Ovary (tissue), 9 donors: ENCODE results near the gene AOC2. TPM values are rescaled to one million over a fixed set of nuclear protein-coding genes. Genes with fewer than 3 reads are reported as not detected.
"Not testable (repeated sequence)": the region's sequence is repeated elsewhere in the genome, so short reads cannot be mapped to it uniquely, and the experiment has no call there.

Experiments used
- DNase-seq, 5 donors: peaks; one replicate each; pipeline ENCODE4 v3.0.0-alpha.2; 2019 to 2020
- H3K27ac ChIP-seq, 2 donors: fragments of 200-600 bp; one replicate each; pipeline versions ENCODE4 v1.5.1 to v1.8.0; 2019 to 2022
- H3K27me3 ChIP-seq: fragments of 200-600 bp; one replicate; pipeline ENCODE4 v1.8.0; 2022
- H3K36me3 ChIP-seq: fragments of 200-600 bp; sonication (generic); one replicate; pipeline ENCODE4 v1.5.1; 2019
- H3K4me1 ChIP-seq: one replicate; pipeline ENCODE4 v1.8.1; 2013; ENCODE audit warnings: mild to moderate bottlenecking, moderate library complexity; ENCODE audit not compliant: insufficient read depth
- H3K4me3 ChIP-seq: fragments of 200-600 bp; sonication (generic); one replicate; pipeline ENCODE4 v1.5.1; 2017
- H3K9me3 ChIP-seq, 2 donors: fragments of 200-600 bp in 1 of 2; sonication (generic) in 1 of 2; one replicate each; pipeline versions ENCODE4 v1.5.1 to v1.8.1; 2013 to 2019; ENCODE audit warnings: mild to moderate bottlenecking in 1 of 2, moderate library complexity in 1 of 2
- CTCF ChIP-seq, 3 donors: fragments of 450-650 bp in 2 of 3; fragments of 200-600 bp in 1 of 3; IDR thresholded peaks; one replicate each; pipeline versions ENCODE4 v1.5.1 to v1.8.0; 2016 to 2022; ENCODE audit warnings: antibody characterized with exemption in 3 of 3, mild to moderate bottlenecking in 1 of 3
- EP300 ChIP-seq: sonication (generic); formaldehyde crosslinking; IDR thresholded peaks from one replicate; pipeline ENCODE4 v1.6.1; 2017; ENCODE audit warnings: antibody characterized with exemption
- POLR2A ChIP-seq: fragments of 450-650 bp; IDR thresholded peaks from one replicate; pipeline ENCODE4 v1.6.1; 2017; ENCODE audit warnings: antibody characterized with exemption, mild to moderate bottlenecking, moderate library complexity
- WGBS, 3 donors: extraction: QIAGEN DNeasy Blood & Tissue Kit in 1 of 3; methylation state at CpG; one replicate each; pipeline versions ENCODE4 v1.1.5 to v1.1.7; 2013 to 2017; 5-methylcytosine and 5-hydroxymethylcytosine counted together
- intact Hi-C, 4 donors: fragments of 100-400 bp; cut with DNase I; formaldehyde crosslinking; loops; one replicate each; pipeline versions ENCODE4 v1.11.0 to v1.15.1; 2022 to 2023
- polyA plus RNA-seq, 2 donors: library from polyadenylated mRNA; stranded (reverse); fragments of 200-250 nt in 1 of 2; fragments of 350-450 nt in 1 of 2; fragmentation: Illumina TruSeq in 1 of 2; extraction: RNeasy Lipid Tissue Mini Kit (QIAGEN cat#74804) in 1 of 2; gene quantifications; one replicate each; pipeline ENCODE4 v1.2.3, GENCODE V29; 2013 to 2014
- total RNA-seq, 7 donors: library from RNA; depleted of rRNA in 2 of 7; stranded (reverse); fragments of >200 nt in 2 of 7; fragmentation: NEBNext Ultra II Directional in 3 of 7; extraction: Animal tissue kit (Norgen Biotek cat#: 25700) in 3 of 7; gene quantifications; one replicate each; pipeline versions ENCODE4 v1.1.0 to v1.2.4, GENCODE V29; 2016 to 2023
- donor health status: DM: no; HTN: no; CAD: no; lungs with moderate emphysema.
- donor health status: DM: no; HTN: no; CAD: no.
- donor health status: Bipolar disorder and iron deficiency.
- donor health status: DM: yes; HTN: yes; CAD: no.
- donor health status: DM: no; HTN: no; CAD: no.
- donor health status: DM: yes; HTN: yes; CAD: no.

Gene AOC2
- total and polyA plus RNA-seq, 9 donors: 0.40 to 6.3 (median 1.3) TPM

DNA sequence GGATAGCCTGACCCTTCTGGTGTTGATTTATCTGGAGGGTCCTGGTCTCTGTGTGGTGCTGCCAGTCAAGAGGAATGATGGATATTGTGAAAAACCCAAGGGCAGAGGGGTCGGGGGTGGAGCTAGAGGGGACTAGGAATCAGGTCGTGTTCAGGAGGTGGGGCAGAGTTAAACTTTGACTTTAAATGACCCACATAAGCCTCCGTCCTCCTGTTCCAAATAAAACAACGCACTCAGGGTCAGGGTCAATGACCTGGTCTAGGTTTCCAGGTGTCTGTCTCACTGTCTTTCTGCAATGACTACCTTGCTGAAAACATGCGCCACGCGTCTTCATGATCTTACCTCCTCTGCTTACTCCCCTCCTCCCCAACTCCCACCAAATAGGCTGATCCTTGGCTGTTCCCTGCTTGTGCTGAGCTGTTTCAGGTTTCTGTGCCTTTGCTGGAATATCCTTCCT is 21.3 kb downstream of the AOC2 start:
- Histone ChIP-seq H3K4me1 (no peaks in the 10 kb centered on the region), H3K27me3 (no peaks in the 10 kb centered on the region), H3K27ac (no peak overlapping the region), H3K36me3 (no peaks in the 10 kb centered on the region), H3K4me3 (no peak overlapping the region), H3K9me3 (no peaks in the 10 kb centered on the region)
- TF ChIP-seq CTCF (IDR thresholded peaks at IDR 0.05) (no peak), EP300 (no peak), POLR2A (no peak)
- WGBS, 3 donors: 77 to 84% (median 83%) methylated on average over 7 of the region's 7 CpGs
- DNase-seq: no peak
- intact Hi-C loops: no loop called here

GRCh38 chr17:42866216-42866615 is 21.8 kb downstream of the AOC2 start:
- no peaks in the 10 kb centered on the region for H3K9me3 ChIP-seq
- no peaks in the 10 kb centered on the region for H3K4me1 ChIP-seq
- H3K36me3 ChIP-seq: no peaks in the 10 kb centered on the region
- no peak for DNase-seq
- 81 to 92% (median 84%) methylated on average over 4 of the region's 4 CpGs for WGBS, 3 donors
- H3K27me3 ChIP-seq: no peaks in the 10 kb centered on the region
- no peak overlapping the region for H3K27ac ChIP-seq
- no peak overlapping the region for H3K4me3 ChIP-seq
- intact Hi-C loops: no loop called here
- TF ChIP-seq CTCF (IDR thresholded peaks at IDR 0.05) (no peak), EP300 (no peak), POLR2A (no peak)

DNA sequence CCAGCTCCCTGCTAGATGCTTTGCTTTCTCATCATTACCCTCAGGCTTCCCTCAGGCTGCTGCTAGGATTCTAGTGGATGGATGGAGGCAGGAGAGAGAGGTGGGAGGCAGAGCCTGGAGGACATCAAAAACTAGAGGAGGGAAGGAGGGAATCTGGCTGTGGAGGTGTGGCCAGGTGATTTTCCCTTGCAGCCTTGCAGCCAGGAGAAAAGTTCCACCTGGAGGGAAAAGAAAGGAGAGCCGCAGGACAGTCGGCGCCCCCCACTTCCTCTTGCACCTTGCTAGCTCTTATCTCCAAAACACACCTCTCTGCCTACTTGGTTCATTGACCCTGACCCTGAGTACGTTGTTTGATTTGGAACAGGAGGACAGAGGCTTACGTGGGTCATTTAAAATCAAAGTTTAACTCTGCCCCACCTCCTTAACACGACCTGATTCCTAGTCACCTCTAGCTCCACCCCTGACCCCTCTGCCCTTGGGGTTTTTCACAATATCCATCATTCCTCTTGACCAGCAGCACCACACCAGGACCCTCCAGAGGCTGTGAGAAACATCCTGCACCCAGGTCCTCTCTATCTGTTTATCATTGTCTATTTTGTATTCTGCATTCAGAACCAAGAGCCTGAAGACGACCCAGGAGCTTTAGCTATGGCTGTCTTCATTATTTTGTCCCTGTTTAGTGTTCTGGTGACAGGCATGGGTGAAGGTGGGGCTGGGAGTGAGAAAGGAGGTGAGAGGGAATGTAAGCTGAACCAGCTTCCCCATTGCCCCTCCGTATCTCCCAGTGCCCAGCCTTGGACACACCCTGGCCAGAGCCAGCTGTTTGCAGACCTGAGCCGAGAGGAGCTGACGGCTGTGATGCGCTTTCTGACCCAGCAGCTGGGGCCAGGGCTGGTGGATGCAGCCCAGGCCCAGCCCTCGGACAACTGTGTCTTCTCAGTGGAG is 22.5 kb downstream of the AOC2 start:
- no peak for DNase-seq
- Histone ChIP-seq H3K9me3 (no peaks in the 10 kb centered on the region), H3K4me3 (no peak overlapping the region), H3K4me1 (no peaks in the 10 kb centered on the region), H3K27me3 (no peaks in the 10 kb centered on the region), H3K27ac (no peak overlapping the region), H3K36me3 (no peaks in the 10 kb centered on the region)
- WGBS, 3 donors: 40 to 58% (median 52%) methylated on average over 11 to 12 of the region's 12 CpGs
- intact Hi-C loops: no loop called here
- TF ChIP-seq CTCF (IDR thresholded peaks at IDR 0.05): no peak
- TF ChIP-seq POLR2A: no peak
- TF ChIP-seq EP300: no peak

DNA sequence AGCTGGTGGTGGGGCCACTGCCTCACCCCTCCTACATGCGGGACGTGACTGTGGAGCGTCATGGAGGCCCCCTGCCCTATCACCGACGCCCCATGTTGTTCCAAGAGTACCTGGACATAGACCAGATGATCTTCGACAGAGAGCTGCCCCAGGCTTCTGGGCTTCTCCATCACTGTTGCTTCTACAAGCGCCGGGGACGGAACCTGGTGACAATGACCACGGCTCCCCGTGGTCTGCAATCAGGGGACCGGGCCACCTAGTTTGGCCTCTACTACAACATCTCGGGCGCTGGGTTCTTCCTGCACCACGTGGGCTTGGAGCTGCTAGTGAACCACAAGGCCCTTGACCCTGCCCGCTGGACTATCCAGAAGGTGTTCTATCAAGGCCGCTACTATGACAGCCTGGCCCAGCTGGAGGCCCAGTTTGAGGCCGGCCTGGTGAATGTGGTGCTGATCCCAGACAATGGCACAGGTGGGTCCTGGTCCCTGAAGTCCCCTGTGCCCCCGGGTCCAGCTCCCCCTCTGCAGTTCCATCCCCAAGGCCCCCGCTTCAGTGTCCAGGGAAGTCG is 23.4 kb downstream of the AOC2 start:
- H3K9me3 ChIP-seq, DNase-seq, H3K27me3 ChIP-seq, H3K4me1 ChIP-seq, H3K4me3 ChIP-seq, H3K36me3 ChIP-seq, intact Hi-C loops, H3K27ac ChIP-seq: not testable (repeated sequence)
- 89 to 93% (median 90%) methylated on average over 13 to 21 of the region's 21 CpGs for WGBS, 3 donors

- DNase-seq: no peak
- Histone ChIP-seq H3K27me3 (no peaks in the 10 kb centered on the region), H3K27ac (no peak overlapping the region), H3K4me3 (no peak overlapping the region), H3K4me1 (no peaks in the 10 kb centered on the region), H3K36me3 (no peaks in the 10 kb centered on the region), H3K9me3 (no peaks in the 10 kb centered on the region)
- TF ChIP-seq EP300 (no peak), CTCF (IDR thresholded peaks at IDR 0.05) (no peak), POLR2A (no peak)
- intact Hi-C loops: no loop called here
- WGBS, 3 donors: 95 to 97% (median 96%) methylated on average over 12 of the region's 12 CpGs
These were observed 24.0 kb downstream of the AOC2 start for GRCh38 chr17:42868338-42868737.
